ENCODE data around the gene PROM2.

Gene PROM2

GRCh38 chr2:95310216-95310615 is 36.0 kb downstream of the PROM2 start:
- no peak for DNase-seq

- no peak for DNase-seq
Measured at GRCh38 chr2:95310651-95311050, 36.4 kb downstream of the PROM2 start.

GRCh38 chr2:95311815-95312542 is 37.7 kb downstream of the PROM2 start:
- no peak for DNase-seq

GRCh38 chr2:95312543-95313201 is 38.4 kb downstream of the PROM2 start:
- DNase-seq: no peak

GRCh38 chr2:95313296-95314131 is 39.3 kb downstream of the PROM2 start:
- DNase-seq: no peak

GRCh38 chr2:95314598-95314963 is 40.3 kb downstream of the PROM2 start:
- no peak for DNase-seq

- DNase-seq: no peak
Measured at GRCh38 chr2:95314964-95315611, 40.8 kb downstream of the PROM2 start.

- DNase-seq: no peak
Measured at GRCh38 chr2:95315801-95316411, 41.7 kb downstream of the PROM2 start.

- DNase-seq: no peak
Measured at GRCh38 chr2:95316466-95317122, 42.3 kb downstream of the PROM2 start.

GRCh38 chr2:95317123-95317500 is 42.9 kb downstream of the PROM2 start:
- no peak for DNase-seq

- DNase-seq: no peak
Measured at GRCh38 chr2:95317665-95318425, 43.6 kb downstream of the PROM2 start.

GRCh38 chr2:95318431-95319220 is 44.4 kb downstream of the PROM2 start:
- no peak for DNase-seq

- DNase-seq: no peak
Measured at GRCh38 chr2:95319481-95320343, 45.5 kb downstream of the PROM2 start.

- DNase-seq: no peak
Measured at GRCh38 chr2:95320344-95320712, 46.1 kb downstream of the PROM2 start.

GRCh38 chr2:95320986-95321767 is 46.9 kb downstream of the PROM2 start:
- no peak for DNase-seq

GRCh38 chr2:95323347-95324155 is 49.3 kb downstream of the PROM2 start:
- no peak for DNase-seq

- DNase-seq: no peak
Measured at GRCh38 chr2:95325026-95325425, 50.8 kb downstream of the PROM2 start.

All from activated effector memory CD4-positive, alpha-beta T cell treated with anti-CD3 and anti-CD28 coated beads, Interleukin-2, amount 50 U/mL, for 16 hours (primary cell).